Measurements from ENCODE around the gene ACIN1. TPM values are rescaled to one million over a fixed set of nuclear protein-coding genes. Genes with fewer than 3 reads are reported as not detected.

The ACIN1 gene
- total and polyA plus RNA-seq, 2 experiments from 2014 or later = 76.1 to 172 TPM

GRCh38 chr14:23089498-23090253 is 5.3 kb downstream of the ACIN1 start:
- TF ChIP-seq EZH2phosphoT487 (IDR thresholded peaks at IDR 0.05; ENCODE audit: unreplicated experiment) (no peak), REST (IDR thresholded peaks at IDR 0.05; ENCODE audit: unreplicated experiment) (no peak), POLR2AphosphoS5 (IDR thresholded peaks at IDR 0.05; ENCODE audit: low read depth) (no peak), NANOG (IDR thresholded peaks at IDR 0.05; ENCODE audit: borderline replicate concordance) (no peak), ZNF331 (CRISPR knock-in tag; IDR thresholded peaks at IDR 0.05; ENCODE audit: low read depth) (no peak), STAT1 (IDR thresholded peaks at IDR 0.05; ENCODE audit: unreplicated experiment) (no peak), CREB1 (CRISPR knock-in tag; IDR thresholded peaks at IDR 0.05; ENCODE audit: low read depth) (no peak), JUNB (IDR thresholded peaks at IDR 0.05; ENCODE audit: unreplicated experiment) (no peak), EZH2 (IDR thresholded peaks at IDR 0.05; ENCODE audit: low read depth, unreplicated experiment) (no peak), CTCF (conservative IDR thresholded peaks at IDR 0.05; ENCODE audit: low read depth in 2 of 2) (no peak), ZNF114 (CRISPR knock-in tag; IDR thresholded peaks at IDR 0.05) (no peak)
- TF ChIP-seq, protein P1, sequence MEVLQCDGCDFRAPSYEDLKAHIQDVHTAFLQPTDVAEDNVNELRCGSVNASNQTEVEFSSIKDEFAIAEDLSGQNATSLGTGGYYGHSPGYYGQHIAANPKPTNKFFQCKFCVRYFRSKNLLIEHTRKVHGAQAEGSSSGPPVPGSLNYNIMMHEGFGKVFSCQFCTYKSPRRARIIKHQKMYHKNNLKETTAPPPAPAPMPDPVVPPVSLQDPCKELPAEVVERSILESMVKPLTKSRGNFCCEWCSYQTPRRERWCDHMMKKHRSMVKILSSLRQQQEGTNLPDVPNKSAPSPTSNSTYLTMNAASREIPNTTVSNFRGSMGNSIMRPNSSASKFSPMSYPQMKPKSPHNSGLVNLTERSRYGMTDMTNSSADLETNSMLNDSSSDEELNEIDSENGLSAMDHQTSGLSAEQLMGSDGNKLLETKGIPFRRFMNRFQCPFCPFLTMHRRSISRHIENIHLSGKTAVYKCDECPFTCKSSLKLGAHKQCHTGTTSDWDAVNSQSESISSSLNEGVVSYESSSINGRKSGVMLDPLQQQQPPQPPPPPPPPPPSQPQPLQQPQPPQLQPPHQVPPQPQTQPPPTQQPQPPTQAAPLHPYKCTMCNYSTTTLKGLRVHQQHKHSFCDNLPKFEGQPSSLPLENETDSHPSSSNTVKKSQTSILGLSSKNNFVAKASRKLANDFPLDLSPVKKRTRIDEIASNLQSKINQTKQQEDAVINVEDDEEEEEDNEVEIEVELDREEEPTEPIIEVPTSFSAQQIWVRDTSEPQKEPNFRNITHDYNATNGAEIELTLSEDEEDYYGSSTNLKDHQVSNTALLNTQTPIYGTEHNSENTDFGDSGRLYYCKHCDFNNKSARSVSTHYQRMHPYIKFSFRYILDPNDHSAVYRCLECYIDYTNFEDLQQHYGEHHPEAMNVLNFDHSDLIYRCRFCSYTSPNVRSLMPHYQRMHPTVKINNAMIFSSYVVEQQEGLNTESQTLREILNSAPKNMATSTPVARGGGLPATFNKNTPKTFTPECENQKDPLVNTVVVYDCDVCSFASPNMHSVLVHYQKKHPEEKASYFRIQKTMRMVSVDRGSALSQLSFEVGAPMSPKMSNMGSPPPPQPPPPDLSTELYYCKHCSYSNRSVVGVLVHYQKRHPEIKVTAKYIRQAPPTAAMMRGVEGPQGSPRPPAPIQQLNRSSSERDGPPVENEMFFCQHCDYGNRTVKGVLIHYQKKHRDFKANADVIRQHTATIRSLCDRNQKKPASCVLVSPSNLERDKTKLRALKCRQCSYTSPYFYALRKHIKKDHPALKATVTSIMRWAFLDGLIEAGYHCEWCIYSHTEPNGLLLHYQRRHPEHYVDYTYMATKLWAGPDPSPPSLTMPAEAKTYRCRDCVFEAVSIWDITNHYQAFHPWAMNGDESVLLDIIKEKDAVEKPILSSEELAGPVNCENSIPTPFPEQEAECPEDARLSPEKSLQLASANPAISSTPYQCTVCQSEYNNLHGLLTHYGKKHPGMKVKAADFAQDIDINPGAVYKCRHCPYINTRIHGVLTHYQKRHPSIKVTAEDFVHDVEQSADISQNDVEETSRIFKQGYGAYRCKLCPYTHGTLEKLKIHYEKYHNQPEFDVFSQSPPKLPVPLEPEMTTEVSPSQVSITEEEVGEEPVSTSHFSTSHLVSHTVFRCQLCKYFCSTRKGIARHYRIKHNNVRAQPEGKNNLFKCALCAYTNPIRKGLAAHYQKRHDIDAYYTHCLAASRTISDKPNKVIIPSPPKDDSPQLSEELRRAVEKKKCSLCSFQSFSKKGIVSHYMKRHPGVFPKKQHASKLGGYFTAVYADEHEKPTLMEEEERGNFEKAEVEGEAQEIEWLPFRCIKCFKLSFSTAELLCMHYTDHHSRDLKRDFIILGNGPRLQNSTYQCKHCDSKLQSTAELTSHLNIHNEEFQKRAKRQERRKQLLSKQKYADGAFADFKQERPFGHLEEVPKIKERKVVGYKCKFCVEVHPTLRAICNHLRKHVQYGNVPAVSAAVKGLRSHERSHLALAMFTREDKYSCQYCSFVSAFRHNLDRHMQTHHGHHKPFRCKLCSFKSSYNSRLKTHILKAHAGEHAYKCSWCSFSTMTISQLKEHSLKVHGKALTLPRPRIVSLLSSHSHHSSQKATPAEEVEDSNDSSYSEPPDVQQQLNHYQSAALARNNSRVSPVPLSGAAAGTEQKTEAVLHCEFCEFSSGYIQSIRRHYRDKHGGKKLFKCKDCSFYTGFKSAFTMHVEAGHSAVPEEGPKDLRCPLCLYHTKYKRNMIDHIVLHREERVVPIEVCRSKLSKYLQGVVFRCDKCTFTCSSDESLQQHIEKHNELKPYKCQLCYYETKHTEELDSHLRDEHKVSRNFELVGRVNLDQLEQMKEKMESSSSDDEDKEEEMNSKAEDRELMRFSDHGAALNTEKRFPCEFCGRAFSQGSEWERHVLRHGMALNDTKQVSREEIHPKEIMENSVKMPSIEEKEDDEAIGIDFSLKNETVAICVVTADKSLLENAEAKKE (CRISPR knock-in tag; IDR thresholded peaks at IDR 0.05) = no peak
- TF ChIP-seq, protein P2, sequence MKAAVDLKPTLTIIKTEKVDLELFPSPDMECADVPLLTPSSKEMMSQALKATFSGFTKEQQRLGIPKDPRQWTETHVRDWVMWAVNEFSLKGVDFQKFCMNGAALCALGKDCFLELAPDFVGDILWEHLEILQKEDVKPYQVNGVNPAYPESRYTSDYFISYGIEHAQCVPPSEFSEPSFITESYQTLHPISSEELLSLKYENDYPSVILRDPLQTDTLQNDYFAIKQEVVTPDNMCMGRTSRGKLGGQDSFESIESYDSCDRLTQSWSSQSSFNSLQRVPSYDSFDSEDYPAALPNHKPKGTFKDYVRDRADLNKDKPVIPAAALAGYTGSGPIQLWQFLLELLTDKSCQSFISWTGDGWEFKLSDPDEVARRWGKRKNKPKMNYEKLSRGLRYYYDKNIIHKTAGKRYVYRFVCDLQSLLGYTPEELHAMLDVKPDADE (IDR thresholded peaks at IDR 0.05) = no peak
- H3K4me3 ChIP-seq = no peak overlapping the region
- Mint-ChIP-seq H3K27me3 (ENCODE audit: insufficient read depth, low read depth, poor library complexity) (peaks cover 2% of the 10 kb centered on the region), H3K36me3 (ENCODE audit: low read depth) (peaks cover 77% of the 10 kb centered on the region), H3K9me3 (no peaks in the 10 kb centered on the region), H3K4me3 (no peak overlapping the region), H3K4me1 (no peaks in the 10 kb centered on the region; the same call in 2 of the 3 replicates), H3K27ac (no peak overlapping the region)
- H3K79me2 ChIP-seq (replicated peaks; ENCODE audit: insufficient read depth) = peaks cover 63% of the 10 kb centered on the region
- no peak for ATAC-seq
- no peak for DNase-seq (ENCODE audit: low spot score)
- H3F3A ChIP-seq (replicated peaks; ENCODE audit: low read depth) = no peaks in the 10 kb centered on the region; the same call in 1 of the 2 replicates
- H3K36me3 ChIP-seq (ENCODE audit: insufficient read depth) = peaks cover 69% of the 10 kb centered on the region
- no peak overlapping the region for H3K4me2 ChIP-seq
- peaks cover 6% of the 10 kb centered on the region; the same call in 1 of the 2 replicates for H3K4me1 ChIP-seq (ENCODE audit: insufficient read depth)
- H3K27ac ChIP-seq (ENCODE audit: low read depth) = no peak overlapping the region
- H2AFZ ChIP-seq = no peak overlapping the region
- peaks cover 36% of the 10 kb centered on the region for H4K20me1 ChIP-seq (replicated peaks; ENCODE audit: insufficient read depth)
- no peaks in the 10 kb centered on the region for H3K27me3 ChIP-seq (ENCODE audit: insufficient read depth)
- H3K9me2 ChIP-seq (ENCODE audit: insufficient read depth) = no peaks in the 10 kb centered on the region

Measured in GM23338 (cell line).